Left lung (tissue), 10 donors: Measurements from ENCODE around the gene KCNC4. TPM values are rescaled to one million over a fixed set of nuclear protein-coding genes. Genes with fewer than 3 reads are reported as not detected.

Source experiments
- ATAC-seq: fragments of 200-7000 bp; cut with Tn5 transposase; one replicate; pipeline ENCODE4 v1.9.1; 2020; ENCODE audit warnings: moderate library complexity
- DNase-seq, 4 donors: peaks; one replicate each; pipeline ENCODE4 v3.0.0-alpha.2; 2013 to 2020
- H3K27ac ChIP-seq, 2 donors: fragments of 200-600 bp; sonication (generic) in 1 of 2; one replicate each; pipeline versions ENCODE4 v1.5.0 to v1.8.0; 2020 to 2021
- H3K27me3 ChIP-seq, 2 donors: fragments of 200-600 bp; sonication (generic) in 1 of 2; one replicate each; pipeline versions ENCODE4 v1.5.0 to v1.8.0; 2020 to 2021
- H3K36me3 ChIP-seq, 2 donors: fragments of 200-600 bp; sonication (generic) in 1 of 2; one replicate each; pipeline versions ENCODE4 v1.5.0 to v1.8.0; 2020 to 2021
- H3K4me1 ChIP-seq, 2 donors: fragments of 200-600 bp; one replicate each; pipeline ENCODE4 v1.8.0; 2021
- H3K4me3 ChIP-seq, 2 donors: fragments of 200-600 bp; sonication (generic) in 1 of 2; one replicate each; pipeline versions ENCODE4 v1.5.0 to v1.8.0; 2020 to 2021; ENCODE audit warnings: mild to moderate bottlenecking in 1 of 2
- H3K9me3 ChIP-seq, 2 donors: fragments of 200-600 bp; sonication (generic) in 1 of 2; one replicate each; pipeline versions ENCODE4 v1.5.0 to v1.8.0; 2020 to 2021
- intact Hi-C, 2 donors: fragments of 100-400 bp; cut with DNase I; formaldehyde crosslinking; loops; one replicate each; pipeline versions ENCODE4 v1.11.2 to v1.14.2; 2022
- polyA plus RNA-seq, 6 donors: library from polyadenylated mRNA; unstranded; fragments of 120-200 nt; gene quantifications; one replicate each; pipeline ENCODE4 v1.2.1, GENCODE V29; 2013; ENCODE audit not compliant: insufficient read length in 6 of 6
- total RNA-seq, 2 donors: library from RNA; stranded (reverse); fragmentation: NEBNext Ultra II Directional; extraction: Animal tissue kit (Norgen Biotek cat#: 25700); gene quantifications; one replicate each; pipeline ENCODE4 v1.2.1, GENCODE V29; 2021
- TF ChIP-seq, protein P1 (sequence below), 2 donors: fragments of 200-600 bp; sonication (generic) in 1 of 2; IDR thresholded peaks; one replicate each; pipeline versions ENCODE4 v1.5.0 to v1.8.0; 2021; ENCODE audit warnings: antibody characterized with exemption in 2 of 2
- donor health status: DM: no; HTN: yes; CAD: no.
- donor health status: DM: no; HTN: no; CAD: no.

KCNC4 gene
- total and polyA plus RNA-seq, 8 donors: 7.7 to 16.3 (median 9.7) TPM

DNA sequence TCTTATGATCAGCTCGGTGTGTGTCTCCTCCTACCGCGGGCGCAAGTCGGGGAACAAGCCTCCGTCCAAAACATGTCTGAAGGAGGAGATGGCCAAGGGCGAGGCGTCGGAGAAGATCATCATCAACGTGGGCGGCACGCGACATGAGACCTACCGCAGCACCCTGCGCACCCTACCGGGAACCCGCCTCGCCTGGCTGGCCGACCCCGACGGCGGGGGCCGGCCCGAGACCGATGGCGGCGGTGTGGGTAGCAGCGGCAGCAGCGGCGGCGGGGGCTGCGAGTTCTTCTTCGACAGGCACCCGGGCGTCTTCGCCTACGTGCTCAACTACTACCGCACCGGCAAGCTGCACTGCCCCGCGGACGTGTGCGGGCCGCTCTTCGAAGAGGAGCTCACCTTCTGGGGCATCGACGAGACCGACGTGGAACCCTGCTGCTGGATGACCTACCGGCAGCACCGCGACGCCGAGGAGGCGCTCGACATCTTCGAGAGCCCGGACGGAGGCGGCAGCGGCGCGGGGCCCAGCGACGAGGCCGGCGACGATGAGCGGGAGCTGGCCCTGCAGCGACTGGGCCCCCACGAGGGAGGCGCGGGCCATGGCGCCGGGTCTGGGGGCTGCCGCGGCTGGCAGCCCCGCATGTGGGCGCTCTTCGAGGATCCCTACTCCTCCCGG is 1.5 kb downstream of the KCNC4 start:
- intact Hi-C loops: no loop called here
- H3K27me3 ChIP-seq: peaks cover 12 to 30% of the 10 kb centered on the region in 2 donors
- H3K27ac ChIP-seq: no peak overlapping the region
- H3K9me3 ChIP-seq: no peaks in the 10 kb centered on the region
- DNase-seq (peak in 1 of 4 donors; percentile 83), ATAC-seq (no peak)
- no peaks in the 10 kb centered on the region for H3K36me3 ChIP-seq
- peak overlapping the region; percentile 65 to 79 for H3K4me3 ChIP-seq
- peaks cover 8 to 39% of the 10 kb centered on the region in 2 donors for H3K4me1 ChIP-seq
- TF ChIP-seq, protein P1, sequence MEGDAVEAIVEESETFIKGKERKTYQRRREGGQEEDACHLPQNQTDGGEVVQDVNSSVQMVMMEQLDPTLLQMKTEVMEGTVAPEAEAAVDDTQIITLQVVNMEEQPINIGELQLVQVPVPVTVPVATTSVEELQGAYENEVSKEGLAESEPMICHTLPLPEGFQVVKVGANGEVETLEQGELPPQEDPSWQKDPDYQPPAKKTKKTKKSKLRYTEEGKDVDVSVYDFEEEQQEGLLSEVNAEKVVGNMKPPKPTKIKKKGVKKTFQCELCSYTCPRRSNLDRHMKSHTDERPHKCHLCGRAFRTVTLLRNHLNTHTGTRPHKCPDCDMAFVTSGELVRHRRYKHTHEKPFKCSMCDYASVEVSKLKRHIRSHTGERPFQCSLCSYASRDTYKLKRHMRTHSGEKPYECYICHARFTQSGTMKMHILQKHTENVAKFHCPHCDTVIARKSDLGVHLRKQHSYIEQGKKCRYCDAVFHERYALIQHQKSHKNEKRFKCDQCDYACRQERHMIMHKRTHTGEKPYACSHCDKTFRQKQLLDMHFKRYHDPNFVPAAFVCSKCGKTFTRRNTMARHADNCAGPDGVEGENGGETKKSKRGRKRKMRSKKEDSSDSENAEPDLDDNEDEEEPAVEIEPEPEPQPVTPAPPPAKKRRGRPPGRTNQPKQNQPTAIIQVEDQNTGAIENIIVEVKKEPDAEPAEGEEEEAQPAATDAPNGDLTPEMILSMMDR (IDR thresholded peaks at IDR 0.05): no peak

DNA sequence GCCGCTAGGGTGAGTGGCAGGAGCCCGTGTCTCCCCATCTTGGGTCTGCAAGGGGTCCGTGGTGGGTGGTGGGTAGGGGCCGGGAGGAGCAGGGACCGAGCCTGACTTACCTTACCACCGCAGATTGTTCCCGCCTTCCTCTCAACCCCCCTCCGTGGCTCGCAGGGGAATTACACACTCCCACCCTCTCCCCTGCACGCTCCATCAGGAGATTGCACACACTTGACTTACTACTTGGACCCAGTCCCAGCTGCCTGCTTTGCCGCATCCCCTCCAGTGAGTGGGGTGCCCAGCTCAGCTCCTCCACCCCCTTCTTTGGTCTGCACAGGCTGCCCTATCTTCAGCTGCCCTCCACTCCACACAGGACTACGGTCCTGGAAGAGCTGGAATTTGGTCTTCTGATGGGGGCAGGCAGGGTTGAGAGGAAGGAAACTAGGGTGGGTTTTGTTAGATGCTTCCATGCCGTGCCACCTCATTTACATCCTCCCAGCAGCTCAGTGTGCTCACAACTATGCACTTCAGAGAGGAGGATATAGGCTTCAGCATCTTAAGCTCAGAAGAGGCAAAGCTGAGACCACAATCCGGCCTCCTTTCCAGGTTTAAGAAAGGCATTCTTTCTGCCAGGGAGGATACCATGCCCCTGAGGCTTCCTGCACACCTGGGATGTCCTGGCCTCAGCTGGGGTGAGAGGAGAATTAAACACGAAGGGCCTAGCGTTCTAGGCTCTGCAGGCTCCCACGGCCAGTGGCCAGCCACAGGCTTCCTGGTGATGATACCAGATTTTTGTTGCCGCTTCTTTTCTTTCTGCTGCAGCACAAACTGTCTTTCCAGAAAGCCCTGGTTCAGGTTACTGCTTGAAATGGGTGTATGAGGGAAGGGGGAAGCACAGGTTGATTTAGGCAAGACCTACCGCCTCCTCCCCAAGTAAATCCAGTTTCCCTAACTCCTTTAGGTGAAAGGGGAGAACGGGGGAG is 2.3 kb downstream of the KCNC4 start:
- Histone ChIP-seq H3K36me3 (no peaks in the 10 kb centered on the region), H3K4me1 (peaks cover 8 to 39% of the 10 kb centered on the region in 2 donors), H3K27me3 (peaks cover 12 to 30% of the 10 kb centered on the region in 2 donors), H3K9me3 (no peaks in the 10 kb centered on the region), H3K4me3 (peak overlapping the region; percentile 65 to 79), H3K27ac (no peak overlapping the region)
- DNase-seq (peak in 1 of 4 donors; percentile 40), ATAC-seq (no peak)
- intact Hi-C loops: no loop called here
- TF ChIP-seq, protein P1 (IDR thresholded peaks at IDR 0.05): no peak

GRCh38 chr1:110213143-110213540 is 3.0 kb downstream of the KCNC4 start:
- DNase-seq: no peak
- Histone ChIP-seq H3K4me3 (no peak overlapping the region), H3K27me3 (peaks cover 12 to 30% of the 10 kb centered on the region in 2 donors), H3K4me1 (peaks cover 8 to 39% of the 10 kb centered on the region in 2 donors), H3K27ac (no peak overlapping the region), H3K36me3 (no peaks in the 10 kb centered on the region), H3K9me3 (no peaks in the 10 kb centered on the region)
- no peak for ATAC-seq
- intact Hi-C loops: no loop called here
- TF ChIP-seq, protein P1 (IDR thresholded peaks at IDR 0.05): no peak

DNA sequence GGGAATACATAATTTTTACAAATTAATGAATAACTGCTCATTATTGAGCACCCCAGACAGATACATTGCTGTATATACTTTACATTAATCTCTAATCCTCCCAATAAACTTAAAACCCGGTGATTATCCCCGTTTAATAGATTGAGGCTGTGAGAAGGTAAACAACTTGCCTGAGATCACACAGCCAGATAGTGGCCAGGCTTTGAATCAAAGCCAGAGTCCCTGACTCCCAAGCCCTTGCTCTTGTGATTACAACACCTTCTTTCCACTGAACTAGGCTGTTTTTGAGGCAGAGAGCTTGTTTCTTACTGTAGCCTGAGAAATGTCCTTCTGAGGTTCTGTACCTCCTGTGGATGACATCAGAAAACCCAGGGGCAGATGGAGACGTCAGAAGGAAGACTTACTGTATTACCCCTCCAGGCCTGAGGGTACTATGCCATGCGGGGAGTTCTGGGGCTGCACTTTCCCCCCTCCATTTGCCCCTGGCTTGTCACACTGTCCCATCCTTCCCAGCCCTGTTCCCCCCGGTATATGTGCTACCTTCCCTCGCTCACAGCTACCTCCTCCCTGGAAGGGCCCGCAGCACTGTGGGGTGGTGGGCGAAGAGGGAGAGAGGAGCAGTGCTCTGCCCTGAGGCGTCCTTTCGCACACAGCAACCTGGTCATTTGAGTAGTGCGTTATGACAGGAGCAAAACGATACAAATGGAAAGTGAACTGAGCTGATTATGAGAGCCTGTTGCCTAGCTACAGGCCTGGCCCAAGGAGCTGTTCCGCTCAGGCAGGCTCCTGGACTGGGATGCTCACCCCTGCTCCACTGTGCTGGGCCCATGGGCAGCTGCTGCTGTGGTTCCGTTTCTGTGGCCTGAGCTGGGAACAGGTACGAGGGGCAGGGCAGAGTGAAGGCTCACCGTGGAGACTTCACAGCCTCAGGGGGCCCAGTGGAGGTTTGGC is 4.6 kb downstream of the KCNC4 start:
- DNase-seq (peak in 1 of 4 donors; percentile 18), ATAC-seq (no peak)
- H3K27me3 ChIP-seq: peaks cover 12 to 30% of the 10 kb centered on the region in 2 donors
- H3K4me3 ChIP-seq: no peak overlapping the region
- TF ChIP-seq, protein P1 (IDR thresholded peaks at IDR 0.05): no peak
- H3K27ac ChIP-seq: no peak overlapping the region
- peaks cover 8 to 32% of the 10 kb centered on the region in 2 donors for H3K4me1 ChIP-seq
- H3K9me3 ChIP-seq: no peaks in the 10 kb centered on the region
- intact Hi-C loops: no loop called here
- no peaks in the 10 kb centered on the region for H3K36me3 ChIP-seq
